Urinary bladder (tissue), 4 donors: ENCODE results near the gene DLST. TPM values are rescaled to one million over a fixed set of nuclear protein-coding genes. Genes with fewer than 3 reads are reported as not detected.

Experiments
- DNase-seq: peaks from one replicate; pipeline ENCODE4 v3.0.0-alpha.2; 2015; ENCODE audit errors: extremely low spot score
- H3K27ac ChIP-seq: one replicate; pipeline ENCODE4 v1.5.1; 2013; ENCODE audit warnings: low read depth, mild to moderate bottlenecking, moderate library complexity
- H3K36me3 ChIP-seq: one replicate; pipeline ENCODE4 v1.6.1; 2013; ENCODE audit warnings: mild to moderate bottlenecking, moderate library complexity; ENCODE audit not compliant: insufficient read depth
- H3K4me1 ChIP-seq: one replicate; pipeline ENCODE4 v1.6.1; 2013; ENCODE audit warnings: mild to moderate bottlenecking, moderate library complexity; ENCODE audit not compliant: insufficient read depth
- H3K4me3 ChIP-seq: one replicate; pipeline ENCODE4 v1.5.1; 2013; ENCODE audit warnings: low read depth, low read length
- WGBS: extraction: QIAGEN DNeasy Blood & Tissue Kit; methylation state at CpG from one replicate; pipeline ENCODE4 v1.1.7; 2013; 5-methylcytosine and 5-hydroxymethylcytosine counted together
- polyA plus RNA-seq: library from polyadenylated mRNA; stranded (reverse); fragments of 200-250 nt; gene quantifications from one replicate; pipeline ENCODE4 v1.2.3, GENCODE V29; 2013
- total RNA-seq: library from RNA; depleted of rRNA; stranded (reverse); fragments of >200 nt; gene quantifications from one replicate; pipeline ENCODE4 v1.2.3, GENCODE V29; 2014
- donor health status: healthy with polysubstance abuse.
- donor health status: healthy.

Gene DLST
- total RNA-seq: 50.2 TPM
- polyA plus RNA-seq: 96.3 TPM

- DNase-seq: peak; percentile 39
- Histone ChIP-seq H3K36me3 (no peaks in the 10 kb centered on the region), H3K27ac (peak within 1 kb of the TSS; percentile 99), H3K4me3 (peak within 1 kb of the TSS; percentile 81), H3K4me1 (peaks cover 2% of the 10 kb centered on the region)
- WGBS: under 1% methylated on average over 53 of the region's 53 CpGs
Measured at GRCh38 chr14:74881431-74882102, at the start of gene DLST. DLST (plus strand) TSS chr14:74881916; CDS start chr14:74881954, 38 bp downstream.

GRCh38 chr14:74832849-74833248 lies 48.9 kb upstream of the DLST start:
- 91% methylated on average over 4 of the region's 4 CpGs for WGBS
- Histone ChIP-seq H3K4me3 (no peak overlapping the region), H3K36me3 (no peaks in the 10 kb centered on the region), H3K4me1 (no peaks in the 10 kb centered on the region), H3K27ac (no peak overlapping the region)
- DNase-seq: no peak

GRCh38 chr14:74834692-74835392 lies 46.9 kb upstream of the DLST start:
- no peak overlapping the region for H3K27ac ChIP-seq
- WGBS: 72% methylated on average over 5 of the region's 5 CpGs
- no peak for DNase-seq
- no peaks in the 10 kb centered on the region for H3K4me1 ChIP-seq
- H3K36me3 ChIP-seq: no peaks in the 10 kb centered on the region
- no peak overlapping the region for H3K4me3 ChIP-seq

- Histone ChIP-seq H3K4me3 (no peak overlapping the region), H3K36me3 (no peaks in the 10 kb centered on the region), H3K4me1 (no peaks in the 10 kb centered on the region), H3K27ac (no peak overlapping the region)
- WGBS: 69% methylated on average over 7 of the region's 7 CpGs
- DNase-seq: no peak
Measured at GRCh38 chr14:74835645-74836250, 46.0 kb upstream of the DLST start.

- 43% methylated on average over 1 of the region's 1 CpG for WGBS
- Histone ChIP-seq H3K27ac (no peak overlapping the region), H3K36me3 (no peaks in the 10 kb centered on the region), H3K4me3 (no peak overlapping the region), H3K4me1 (no peaks in the 10 kb centered on the region)
- no peak for DNase-seq
Measured at GRCh38 chr14:74836251-74836960, 45.3 kb upstream of the DLST start.

- H3K4me3 ChIP-seq: no peak overlapping the region
- no peak for DNase-seq
- H3K36me3 ChIP-seq: no peaks in the 10 kb centered on the region
- no peak overlapping the region for H3K27ac ChIP-seq
- 46% methylated on average over 2 of the region's 2 CpGs for WGBS
- no peaks in the 10 kb centered on the region for H3K4me1 ChIP-seq
Measured at GRCh38 chr14:74838166-74838565, 43.5 kb upstream of the DLST start.

GRCh38 chr14:74840603-74841030 lies 41.1 kb upstream of the DLST start:
- 91% methylated on average over 5 of the region's 5 CpGs for WGBS

GRCh38 chr14:74841230-74842207 lies 40.2 kb upstream of the DLST start:
- DNase-seq: no peak
- no peak overlapping the region for H3K4me3 ChIP-seq
- H3K36me3 ChIP-seq: no peaks in the 10 kb centered on the region
- no peaks in the 10 kb centered on the region for H3K4me1 ChIP-seq
- 86% methylated on average over 4 of the region's 4 CpGs for WGBS
- no peak overlapping the region for H3K27ac ChIP-seq

More at GRCh38 chr14:74840603-74841030, 41.1 kb upstream of the DLST start:
- no peak overlapping the region for H3K27ac ChIP-seq
- no peaks in the 10 kb centered on the region for H3K36me3 ChIP-seq
- H3K4me1 ChIP-seq: no peaks in the 10 kb centered on the region
- no peak for DNase-seq
- H3K4me3 ChIP-seq: no peak overlapping the region

- DNase-seq: no peak
- Histone ChIP-seq H3K27ac (no peak overlapping the region), H3K4me3 (no peak overlapping the region)
Measured at GRCh38 chr14:74843653-74844052, 38.1 kb upstream of the DLST start.

GRCh38 chr14:74846168-74846567 lies 35.5 kb upstream of the DLST start:
- DNase-seq: no peak
- Histone ChIP-seq H3K4me3 (no peak overlapping the region), H3K36me3 (no peaks in the 10 kb centered on the region), H3K27ac (no peak overlapping the region), H3K4me1 (no peaks in the 10 kb centered on the region)
- WGBS: 28% methylated on average over 3 of the region's 3 CpGs

More at GRCh38 chr14:74843653-74844052, 38.1 kb upstream of the DLST start:
- H3K36me3 ChIP-seq: no peaks in the 10 kb centered on the region
- no peaks in the 10 kb centered on the region for H3K4me1 ChIP-seq

GRCh38 chr14:74846968-74847665 lies 34.6 kb upstream of the DLST start:
- DNase-seq: no peak
- WGBS: 91% methylated on average over 1 of the region's 1 CpG
- no peak overlapping the region for H3K4me3 ChIP-seq
- no peaks in the 10 kb centered on the region for H3K4me1 ChIP-seq
- no peaks in the 10 kb centered on the region for H3K36me3 ChIP-seq
- no peak overlapping the region for H3K27ac ChIP-seq

GRCh38 chr14:74848768-74849167 lies 32.9 kb upstream of the DLST start:
- H3K4me3 ChIP-seq: no peak overlapping the region
- 91% methylated on average over 2 of the region's 2 CpGs for WGBS
- H3K4me1 ChIP-seq: no peaks in the 10 kb centered on the region

More at GRCh38 chr14:74848768-74849167, 32.9 kb upstream of the DLST start:
- Histone ChIP-seq H3K36me3 (no peaks in the 10 kb centered on the region), H3K27ac (no peak overlapping the region)
- no peak for DNase-seq
